IMR-90 (cell line): ENCODE data around the gene ANKRD33B. TPM values are rescaled to one million over a fixed set of nuclear protein-coding genes. Genes with fewer than 3 reads are reported as not detected.

Experiments used
- ATAC-seq: fragments of 200-7000 bp; cut with Tn5 transposase; 2 replicates; pipeline ENCODE4 v1.9.1; 2020; ENCODE audit warnings: low read depth, mild to moderate bottlenecking, moderate library complexity
- BruUV-seq: library from RNA; stranded (reverse); fragments of 400-500 nt; replicated peaks from 2 replicates; lab custom pipeline; 2021; lab: Mats Ljungman, UMichigan
- CTCF ChIA-PET: fragments of 300-600 bp; formaldehyde crosslinking; extraction: SDS; loops from one replicate; lab custom pipeline; 2021; ENCODE audit warnings: antibody characterized with exemption; lab: Yijun Ruan, JAX
- POLR2A ChIA-PET: fragments of 300-600 bp; sonication (Branson Sonifier 250); formaldehyde crosslinking; loops from one replicate; lab custom pipeline; 2022; ENCODE audit warnings: antibody characterized with exemption; ENCODE audit not compliant: unreplicated experiment; lab: Charles Lee
- DNase-seq: peaks from one replicate; pipeline ENCODE4 v3.0.0; 2013
- H2AFZ ChIP-seq: replicated peaks from 2 replicates; pipeline ENCODE3; 2013; ENCODE audit warnings: low read length, mild to moderate bottlenecking; ENCODE audit not compliant: poor library complexity
- H2AK5ac ChIP-seq: 2 replicates; pipeline ENCODE4 v1.6.1; 2013; ENCODE audit warnings: low read depth, low read length, inconsistent platforms
- H2AK9ac ChIP-seq: replicated peaks from 2 replicates; pipeline ENCODE3; 2013; ENCODE audit warnings: mild to moderate bottlenecking, low read depth, low read length, moderate library complexity; ENCODE audit not compliant: poor library complexity
- H2BK120ac ChIP-seq: 2 replicates; pipeline ENCODE4 v1.6.1; 2013; ENCODE audit warnings: low read depth, low read length, inconsistent platforms
- H2BK15ac ChIP-seq: 3 replicates; pipeline ENCODE4 v1.6.1; 2013; ENCODE audit warnings: low read depth, low read length, inconsistent platforms
- H2BK20ac ChIP-seq: 2 replicates; pipeline ENCODE4 v1.6.1; 2013; ENCODE audit warnings: low read depth, mild to moderate bottlenecking, inconsistent platforms, low read length, moderate library complexity
- H2BK5ac ChIP-seq: 2 replicates; pipeline ENCODE4 v1.6.1; 2013; ENCODE audit warnings: mild to moderate bottlenecking, low read depth, low read length, inconsistent platforms; ENCODE audit not compliant: poor library complexity, severe bottlenecking
- H3K14ac ChIP-seq: replicated peaks from 2 replicates; pipeline ENCODE4 v1.6.1; 2013; ENCODE audit warnings: low read depth, low read length, inconsistent platforms
- H3K18ac ChIP-seq: 2 replicates; pipeline ENCODE4 v1.6.1; 2013; ENCODE audit warnings: low read depth, low read length, control low read depth
- H3K23ac ChIP-seq: 2 replicates; pipeline ENCODE4 v1.6.1; 2013; ENCODE audit warnings: low read depth, low read length, inconsistent platforms
- H3K27ac ChIP-seq: 2 replicates; pipeline ENCODE4 v1.5.1; 2013; ENCODE audit warnings: mild to moderate bottlenecking, control low read depth, low read length; ENCODE audit not compliant: insufficient read depth
- H3K27me3 ChIP-seq: 2 replicates; pipeline ENCODE4 v1.6.1; 2013; ENCODE audit warnings: low read length; ENCODE audit not compliant: control insufficient read depth, insufficient read depth
- H3K36me3 ChIP-seq: 2 replicates; pipeline ENCODE4 v1.6.1; 2013; ENCODE audit warnings: low read length, mixed read lengths; ENCODE audit not compliant: control insufficient read depth, insufficient read depth
- H3K4ac ChIP-seq: 2 replicates; pipeline ENCODE4 v1.6.1; 2013; ENCODE audit warnings: low read depth, low read length, inconsistent platforms
- H3K4me1 ChIP-seq: 2 replicates; pipeline ENCODE4 v1.6.1; 2013; ENCODE audit warnings: low read length, mixed read lengths; ENCODE audit not compliant: control insufficient read depth, insufficient read depth
- H3K4me2 ChIP-seq: 2 replicates; pipeline ENCODE4 v1.6.1; 2013; ENCODE audit warnings: low read depth, mild to moderate bottlenecking, control low read depth, low read length, moderate library complexity
- H3K4me3 ChIP-seq: 2 replicates; pipeline ENCODE4 v1.5.1; 2013; ENCODE audit warnings: low read depth, mild to moderate bottlenecking, control low read depth, low read length, moderate library complexity; ENCODE audit not compliant: insufficient read depth
- H3K56ac ChIP-seq: 2 replicates; pipeline ENCODE4 v1.6.1; 2013; ENCODE audit warnings: low read length, inconsistent platforms; ENCODE audit not compliant: insufficient read depth; ENCODE audit errors: extremely low read depth
- H3K79me1 ChIP-seq, 2 experiments: 2 replicates each; pipeline ENCODE4 v1.6.1; 2013; ENCODE audit warnings: low read length in 2 of 2, inconsistent platforms in 1 of 2, low read depth in 1 of 2
- H3K9ac ChIP-seq: 2 replicates; pipeline ENCODE4 v1.6.1; 2013; ENCODE audit warnings: low read depth, low read length, control low read depth
- H3K9me1 ChIP-seq: 2 replicates; pipeline ENCODE4 v1.6.1; 2013; ENCODE audit warnings: low read length, inconsistent platforms; ENCODE audit not compliant: insufficient read depth
- H3K9me3 ChIP-seq: 2 replicates; pipeline ENCODE4 v1.6.1; 2013; ENCODE audit warnings: low read length; ENCODE audit not compliant: control insufficient read depth, insufficient read depth
- H4K20me1 ChIP-seq: 2 replicates; pipeline ENCODE4 v1.6.1; 2013; ENCODE audit warnings: low read length, inconsistent platforms; ENCODE audit not compliant: insufficient read depth
- H4K5ac ChIP-seq: 2 replicates; pipeline ENCODE4 v1.6.1; 2013; ENCODE audit warnings: mild to moderate bottlenecking, low read depth, low read length, control low read depth
- H4K8ac ChIP-seq, 2 experiments: 2 replicates each; pipeline ENCODE4 v1.6.1; 2013; ENCODE audit warnings: low read depth in 2 of 2, low read length in 2 of 2, control low read depth in 1 of 2, inconsistent platforms in 1 of 2
- H4K91ac ChIP-seq: 2 replicates; pipeline ENCODE4 v1.6.1; 2013; ENCODE audit warnings: low read depth, low read length, inconsistent platforms; ENCODE audit not compliant: insufficient read depth
- CHD1 ChIP-seq: IDR thresholded peaks from 2 replicates; pipeline ENCODE4 v1.6.1; 2012; ENCODE audit warnings: low read depth, low read length, improper control_type of control experiment
- MXI1 ChIP-seq: IDR thresholded peaks from 2 replicates; pipeline ENCODE4 v1.6.1; 2012; ENCODE audit warnings: low read depth, mild to moderate bottlenecking, low read length, moderate library complexity, borderline replicate concordance
- NFE2L2 ChIP-seq: fragments of 150-350 bp; IDR thresholded peaks from 2 replicates; pipeline ENCODE4 v1.6.1; 2016; ENCODE audit warnings: low read depth, mild to moderate bottlenecking, low read length
- POLR2A ChIP-seq: IDR thresholded peaks from 2 replicates; pipeline ENCODE4 v1.6.1; 2012; ENCODE audit warnings: mild to moderate bottlenecking, low read depth, low read length
- RAD21 ChIP-seq: IDR thresholded peaks from 2 replicates; pipeline ENCODE4 v1.6.1; 2012; ENCODE audit warnings: low read length, improper control_type of control experiment
- RFX5 ChIP-seq: IDR thresholded peaks from 2 replicates; pipeline ENCODE4 v1.8.0; 2012; ENCODE audit warnings: low read depth, mild to moderate bottlenecking, low read length, moderate library complexity
- SMC3 ChIP-seq: fragments of 150-350 bp; IDR thresholded peaks from 2 replicates; pipeline ENCODE4 v1.6.1; 2016; ENCODE audit warnings: low read depth, mild to moderate bottlenecking, antibody characterized with exemption, low read length, moderate library complexity
- WGBS, 2 experiments: methylation state at CpG; one replicate each; pipeline versions ENCODE4 v1.1.5 to v1.1.7; 2013; ENCODE audit warnings: missing lambda C conversion rate in 2 of 2; ENCODE audit not compliant: insufficient read length in 1 of 2; ENCODE audit errors: extremely low coverage in 2 of 2; 5-methylcytosine and 5-hydroxymethylcytosine counted together
- dilution Hi-C: fragments of 300-500 bp; cut with HindIII; formaldehyde crosslinking; loops from one replicate; pipeline ENCODE4 v1.14.3; 2018; ENCODE audit warnings: low sequenced_read_pairs; ENCODE audit not compliant: unreplicated experiment
- in situ Hi-C: fragments of 300-500 bp; cut with MboI; formaldehyde crosslinking; loops from 3 replicates; pipeline ENCODE4 v1.14.3; 2019; ENCODE audit warnings: low sequenced_read_pairs, inconsistent platforms, mixed read lengths
- intact Hi-C: fragments of 100-400 bp; cut with micrococcal nuclease; formaldehyde crosslinking; loops from 2 replicates; pipeline ENCODE4 v1.10.0; 2022
- polyA plus RNA-seq, 3 experiments: library from polyadenylated mRNA; depleted of rRNA; stranded (reverse); fragments of >200 nt; gene quantifications; 2 replicates each; pipeline ENCODE4 v1.2.3, GENCODE V29; 2012; ENCODE audit warnings: low replicate concordance in 1 of 3
- total RNA-seq: library from RNA; depleted of rRNA; stranded (reverse); fragments of >200 nt; gene quantifications from 2 replicates; pipeline ENCODE4 v1.2.3, GENCODE V29; 2012
- TF ChIP-seq, protein P1 (sequence below): fragments of 150-350 bp; IDR thresholded peaks from 2 replicates; pipeline ENCODE4 v1.6.1; 2017; ENCODE audit warnings: mild to moderate bottlenecking, antibody characterized with exemption, low read length, low read depth
- TF ChIP-seq, protein P2 (sequence below): fragments of 150-350 bp; IDR thresholded peaks from 2 replicates; pipeline ENCODE4 v1.6.1; 2016; ENCODE audit warnings: low read depth, mild to moderate bottlenecking, low read length, moderate library complexity, borderline replicate concordance

ANKRD33B gene
- total and polyA plus RNA-seq, 2 of the 4 experiments (the other 2 are of a cell fraction) = 2.5 to 3.3 TPM

DNA sequence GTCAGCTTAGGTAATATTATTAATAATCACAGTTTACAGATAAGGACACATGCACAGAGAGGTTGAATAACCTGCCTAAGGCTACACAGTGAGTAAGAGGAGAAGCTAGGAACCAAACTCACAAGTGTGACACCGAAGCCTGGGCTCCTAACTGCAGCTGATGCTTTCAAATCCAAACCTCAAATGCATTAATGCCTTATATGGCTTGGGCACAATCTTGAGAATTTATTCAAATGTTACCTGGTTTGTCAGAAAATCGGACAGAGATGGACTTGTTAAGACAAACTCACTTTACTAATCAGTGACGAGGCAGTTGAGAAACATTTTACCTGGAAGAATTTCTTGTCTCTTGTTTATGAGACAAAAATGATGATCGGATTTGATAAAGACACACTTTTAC, 142.5 kb downstream of the ANKRD33B start:
- H4K5ac ChIP-seq = no peak overlapping the region
- no peak overlapping the region for H2BK20ac ChIP-seq
- no peak overlapping the region for H3K18ac ChIP-seq
- peaks cover 41 to 95% of the 10 kb centered on the region in 2 experiments for H3K79me1 ChIP-seq
- H3K23ac ChIP-seq = no peak overlapping the region; the same call in 1 of the 2 replicates
- no peak overlapping the region for H4K8ac ChIP-seq
- 100% methylated on average over 1 of the region's 4 CpGs; no CpG with 5 or more reads in 1 of the 2 experiments for WGBS, 2 experiments
- no TSS peak for BruUV-seq
- intact Hi-C loops = no loop called here
- no peak overlapping the region for H4K91ac ChIP-seq
- H3K4me2 ChIP-seq = no peak overlapping the region
- TF ChIP-seq MXI1 (no peak), RFX5 (no peak), CHD1 (no peak), NFE2L2 (no peak), POLR2A (no peak), RAD21 (no peak), SMC3 (no peak)
- TF ChIP-seq, protein P1, sequence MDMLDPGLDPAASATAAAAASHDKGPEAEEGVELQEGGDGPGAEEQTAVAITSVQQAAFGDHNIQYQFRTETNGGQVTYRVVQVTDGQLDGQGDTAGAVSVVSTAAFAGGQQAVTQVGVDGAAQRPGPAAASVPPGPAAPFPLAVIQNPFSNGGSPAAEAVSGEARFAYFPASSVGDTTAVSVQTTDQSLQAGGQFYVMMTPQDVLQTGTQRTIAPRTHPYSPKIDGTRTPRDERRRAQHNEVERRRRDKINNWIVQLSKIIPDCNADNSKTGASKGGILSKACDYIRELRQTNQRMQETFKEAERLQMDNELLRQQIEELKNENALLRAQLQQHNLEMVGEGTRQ = no peak
- TF ChIP-seq, protein P2, sequence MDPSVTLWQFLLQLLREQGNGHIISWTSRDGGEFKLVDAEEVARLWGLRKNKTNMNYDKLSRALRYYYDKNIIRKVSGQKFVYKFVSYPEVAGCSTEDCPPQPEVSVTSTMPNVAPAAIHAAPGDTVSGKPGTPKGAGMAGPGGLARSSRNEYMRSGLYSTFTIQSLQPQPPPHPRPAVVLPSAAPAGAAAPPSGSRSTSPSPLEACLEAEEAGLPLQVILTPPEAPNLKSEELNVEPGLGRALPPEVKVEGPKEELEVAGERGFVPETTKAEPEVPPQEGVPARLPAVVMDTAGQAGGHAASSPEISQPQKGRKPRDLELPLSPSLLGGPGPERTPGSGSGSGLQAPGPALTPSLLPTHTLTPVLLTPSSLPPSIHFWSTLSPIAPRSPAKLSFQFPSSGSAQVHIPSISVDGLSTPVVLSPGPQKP = no peak
- dilution Hi-C loops = no loop called here
- no peak overlapping the region for H3K4me3 ChIP-seq
- no peak for ATAC-seq
- peaks cover 39% of the 10 kb centered on the region for H3K4me1 ChIP-seq
- H3K27me3 ChIP-seq = no peaks in the 10 kb centered on the region
- no peak overlapping the region for H2AFZ ChIP-seq
- no peak overlapping the region for H2BK15ac ChIP-seq
- no peak overlapping the region for H3K27ac ChIP-seq
- no peaks in the 10 kb centered on the region for H3K9me3 ChIP-seq
- H2AK9ac ChIP-seq = no peak overlapping the region
- no peak overlapping the region for H3K56ac ChIP-seq
- H2BK120ac ChIP-seq = peak overlapping the region; percentile 65; the same call in 1 of the 2 replicates
- H2AK5ac ChIP-seq = peak overlapping the region; percentile 31; the same call in 1 of the 2 replicates
- H3K4ac ChIP-seq = no peak overlapping the region
- no peak overlapping the region for H2BK5ac ChIP-seq
- H3K14ac ChIP-seq = no peak overlapping the region
- in situ Hi-C loops = loop anchor here (10.0 kb wide), 1 partner anchor 128 kb away; no protein-coding TSS in a partner anchor
- no peak for DNase-seq
- H3K9me1 ChIP-seq = peaks cover 65% of the 10 kb centered on the region
- H3K36me3 ChIP-seq = peaks cover 16% of the 10 kb centered on the region
- ChIA-PET POLR2A (no interaction called here), CTCF (interaction anchor here (1.1 to 1.3 kb wide), 2 partner anchors 11 to 19 kb away, joined by 3 read pairs; no protein-coding TSS in a partner anchor)
- H4K20me1 ChIP-seq = peaks cover 30% of the 10 kb centered on the region
- H3K9ac ChIP-seq = no peak overlapping the region
